ENCODE data around the gene P2RY12. TPM values are rescaled to one million over a fixed set of nuclear protein-coding genes. Genes with fewer than 3 reads are reported as not detected.

The P2RY12 gene
- polyA plus RNA-seq, 1 donor from 2014 or later: not detected

DNA sequence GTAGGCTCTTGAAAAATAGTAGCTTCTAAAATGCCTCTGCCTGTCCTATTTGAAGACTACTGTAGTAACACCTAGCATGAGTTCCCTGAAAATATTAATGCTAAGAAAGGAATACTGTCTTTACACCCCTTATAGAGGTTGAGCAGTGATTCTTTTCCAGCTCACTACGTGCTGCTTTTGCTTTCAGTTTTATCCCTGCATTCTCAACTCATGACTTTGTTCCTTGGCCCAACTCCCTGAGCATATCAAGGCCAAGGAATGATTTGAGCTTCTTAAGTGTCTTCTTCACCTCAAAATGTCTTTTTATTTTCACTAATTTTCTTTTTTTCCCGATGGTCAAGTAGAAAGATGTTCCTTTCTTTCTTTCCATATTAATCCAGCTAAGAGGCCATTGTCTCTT, 38.7 kb downstream of the P2RY12 start:
- no peak overlapping the region for H3K27ac ChIP-seq (ENCODE audit: low read length)
- H3K4me2 ChIP-seq (ENCODE audit: low read length): no peak overlapping the region
- no peak overlapping the region for H2AFZ ChIP-seq (ENCODE audit: low read depth, low read length)
- no peaks in the 10 kb centered on the region for H4K20me1 ChIP-seq (ENCODE audit: insufficient read depth)
- H3K9me3 ChIP-seq (ENCODE audit: low read length): no peaks in the 10 kb centered on the region
- TF ChIP-seq EP300 (conservative IDR thresholded peaks at IDR 0.05; ENCODE audit: poor library complexity, severe bottlenecking): no peak
- no peak for TF ChIP-seq SMC3 (conservative IDR thresholded peaks at IDR 0.05; ENCODE audit: poor library complexity)
- TF ChIP-seq RAD21 (conservative IDR thresholded peaks at IDR 0.05): no peak
- TF ChIP-seq, protein P1, sequence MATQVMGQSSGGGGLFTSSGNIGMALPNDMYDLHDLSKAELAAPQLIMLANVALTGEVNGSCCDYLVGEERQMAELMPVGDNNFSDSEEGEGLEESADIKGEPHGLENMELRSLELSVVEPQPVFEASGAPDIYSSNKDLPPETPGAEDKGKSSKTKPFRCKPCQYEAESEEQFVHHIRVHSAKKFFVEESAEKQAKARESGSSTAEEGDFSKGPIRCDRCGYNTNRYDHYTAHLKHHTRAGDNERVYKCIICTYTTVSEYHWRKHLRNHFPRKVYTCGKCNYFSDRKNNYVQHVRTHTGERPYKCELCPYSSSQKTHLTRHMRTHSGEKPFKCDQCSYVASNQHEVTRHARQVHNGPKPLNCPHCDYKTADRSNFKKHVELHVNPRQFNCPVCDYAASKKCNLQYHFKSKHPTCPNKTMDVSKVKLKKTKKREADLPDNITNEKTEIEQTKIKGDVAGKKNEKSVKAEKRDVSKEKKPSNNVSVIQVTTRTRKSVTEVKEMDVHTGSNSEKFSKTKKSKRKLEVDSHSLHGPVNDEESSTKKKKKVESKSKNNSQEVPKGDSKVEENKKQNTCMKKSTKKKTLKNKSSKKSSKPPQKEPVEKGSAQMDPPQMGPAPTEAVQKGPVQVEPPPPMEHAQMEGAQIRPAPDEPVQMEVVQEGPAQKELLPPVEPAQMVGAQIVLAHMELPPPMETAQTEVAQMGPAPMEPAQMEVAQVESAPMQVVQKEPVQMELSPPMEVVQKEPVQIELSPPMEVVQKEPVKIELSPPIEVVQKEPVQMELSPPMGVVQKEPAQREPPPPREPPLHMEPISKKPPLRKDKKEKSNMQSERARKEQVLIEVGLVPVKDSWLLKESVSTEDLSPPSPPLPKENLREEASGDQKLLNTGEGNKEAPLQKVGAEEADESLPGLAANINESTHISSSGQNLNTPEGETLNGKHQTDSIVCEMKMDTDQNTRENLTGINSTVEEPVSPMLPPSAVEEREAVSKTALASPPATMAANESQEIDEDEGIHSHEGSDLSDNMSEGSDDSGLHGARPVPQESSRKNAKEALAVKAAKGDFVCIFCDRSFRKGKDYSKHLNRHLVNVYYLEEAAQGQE (IDR thresholded peaks at IDR 0.05; ENCODE audit: borderline replicate concordance): no peak
- TF ChIP-seq POLR2AphosphoS5 (IDR thresholded peaks at IDR 0.05): no peak
- no peak overlapping the region for H3K9ac ChIP-seq (ENCODE audit: low read length)
- no peaks in the 10 kb centered on the region for H3K9me2 ChIP-seq (ENCODE audit: insufficient read depth, low read length)
- no peaks in the 10 kb centered on the region for H3F3A ChIP-seq (ENCODE audit: insufficient read depth, low read length, poor library complexity, severe bottlenecking)
- H3K36me3 ChIP-seq (ENCODE audit: insufficient read depth, low read length): no peaks in the 10 kb centered on the region
- H3K79me2 ChIP-seq (replicated peaks; ENCODE audit: insufficient read depth, low read length): no peaks in the 10 kb centered on the region
- no peak overlapping the region for H3K4me3 ChIP-seq (ENCODE audit: low read length)
- no peaks in the 10 kb centered on the region for H3K27me3 ChIP-seq (ENCODE audit: insufficient read depth, low read depth, low read length)

DNA sequence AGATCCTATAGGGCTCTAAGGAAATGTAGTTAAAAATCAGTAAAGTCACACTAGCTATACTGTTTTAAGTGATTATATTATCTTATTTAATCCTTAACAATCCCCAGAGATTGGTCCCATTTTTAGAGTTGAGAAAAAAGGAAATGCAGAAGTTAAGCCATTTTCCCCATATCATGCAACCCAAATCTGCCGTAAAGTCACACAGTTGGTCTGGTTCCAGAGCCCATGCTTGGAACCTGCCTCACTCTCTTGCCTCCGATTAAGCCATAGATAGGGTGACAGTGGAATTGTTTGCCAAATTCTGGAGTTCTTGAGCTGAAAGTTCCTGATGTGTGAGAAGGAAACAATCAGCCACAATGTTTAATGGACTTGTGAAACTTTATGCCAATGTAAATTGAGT, 52.9 kb downstream of the P2RY12 start:
- H3K79me2 ChIP-seq (replicated peaks; ENCODE audit: insufficient read depth, low read length): no peaks in the 10 kb centered on the region
- no peak overlapping the region for H3K9ac ChIP-seq (ENCODE audit: low read length)
- H2AFZ ChIP-seq (ENCODE audit: low read depth, low read length): no peak overlapping the region

More for the DNA sequence above, 52.9 kb downstream of the P2RY12 start:
- no peak for TF ChIP-seq EZH2 (IDR thresholded peaks at IDR 0.05; ENCODE audit: borderline replicate concordance, insufficient read depth, low read length, poor library complexity, severe bottlenecking)
- no peak for TF ChIP-seq EP300 (conservative IDR thresholded peaks at IDR 0.05; ENCODE audit: poor library complexity, severe bottlenecking)
- TF ChIP-seq, protein P2, sequence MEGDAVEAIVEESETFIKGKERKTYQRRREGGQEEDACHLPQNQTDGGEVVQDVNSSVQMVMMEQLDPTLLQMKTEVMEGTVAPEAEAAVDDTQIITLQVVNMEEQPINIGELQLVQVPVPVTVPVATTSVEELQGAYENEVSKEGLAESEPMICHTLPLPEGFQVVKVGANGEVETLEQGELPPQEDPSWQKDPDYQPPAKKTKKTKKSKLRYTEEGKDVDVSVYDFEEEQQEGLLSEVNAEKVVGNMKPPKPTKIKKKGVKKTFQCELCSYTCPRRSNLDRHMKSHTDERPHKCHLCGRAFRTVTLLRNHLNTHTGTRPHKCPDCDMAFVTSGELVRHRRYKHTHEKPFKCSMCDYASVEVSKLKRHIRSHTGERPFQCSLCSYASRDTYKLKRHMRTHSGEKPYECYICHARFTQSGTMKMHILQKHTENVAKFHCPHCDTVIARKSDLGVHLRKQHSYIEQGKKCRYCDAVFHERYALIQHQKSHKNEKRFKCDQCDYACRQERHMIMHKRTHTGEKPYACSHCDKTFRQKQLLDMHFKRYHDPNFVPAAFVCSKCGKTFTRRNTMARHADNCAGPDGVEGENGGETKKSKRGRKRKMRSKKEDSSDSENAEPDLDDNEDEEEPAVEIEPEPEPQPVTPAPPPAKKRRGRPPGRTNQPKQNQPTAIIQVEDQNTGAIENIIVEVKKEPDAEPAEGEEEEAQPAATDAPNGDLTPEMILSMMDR (IDR thresholded peaks at IDR 0.05; ENCODE audit: poor library complexity, severe bottlenecking): no peak
- no peak for TF ChIP-seq MXI1 (conservative IDR thresholded peaks at IDR 0.05; ENCODE audit: poor library complexity, severe bottlenecking)
- TF ChIP-seq SMC3 (conservative IDR thresholded peaks at IDR 0.05; ENCODE audit: poor library complexity): no peak
- TF ChIP-seq RAD21 (conservative IDR thresholded peaks at IDR 0.05): no peak
- no peak for TF ChIP-seq POLR2AphosphoS5 (IDR thresholded peaks at IDR 0.05)
- TF ChIP-seq TAF1 (IDR thresholded peaks at IDR 0.05; ENCODE audit: low read depth): no peak
- TF ChIP-seq, protein P1 (IDR thresholded peaks at IDR 0.05; ENCODE audit: borderline replicate concordance): no peak
- H3K36me3 ChIP-seq (ENCODE audit: insufficient read depth, low read length): no peaks in the 10 kb centered on the region
- H3K4me2 ChIP-seq (ENCODE audit: low read length): no peak overlapping the region
- no peaks in the 10 kb centered on the region for H3F3A ChIP-seq (ENCODE audit: insufficient read depth, low read length, poor library complexity, severe bottlenecking)
- no peaks in the 10 kb centered on the region for H3K9me3 ChIP-seq (ENCODE audit: low read length)
- no peak overlapping the region for H3K27ac ChIP-seq (ENCODE audit: low read length)
- H3K9me2 ChIP-seq (ENCODE audit: insufficient read depth, low read length): no peaks in the 10 kb centered on the region
- H3K27me3 ChIP-seq (ENCODE audit: insufficient read depth, low read depth, low read length): no peaks in the 10 kb centered on the region
- no peak overlapping the region for H3K4me3 ChIP-seq (ENCODE audit: low read length)
- peaks cover 4% of the 10 kb centered on the region for H4K20me1 ChIP-seq (ENCODE audit: insufficient read depth)
